ELF-1 (cell line): ENCODE data around the gene SHISAL2A.

Experiments
- DNase-seq: peaks from one replicate; pipeline ENCODE4 v3.0.0-alpha.2; 2016; ENCODE audit warnings: low read depth, low spot score

SHISAL2A gene

GRCh38 chr1:52659851-52660596, 27.1 kb downstream of the SHISAL2A start:
- peak; percentile 81 for DNase-seq

DNA sequence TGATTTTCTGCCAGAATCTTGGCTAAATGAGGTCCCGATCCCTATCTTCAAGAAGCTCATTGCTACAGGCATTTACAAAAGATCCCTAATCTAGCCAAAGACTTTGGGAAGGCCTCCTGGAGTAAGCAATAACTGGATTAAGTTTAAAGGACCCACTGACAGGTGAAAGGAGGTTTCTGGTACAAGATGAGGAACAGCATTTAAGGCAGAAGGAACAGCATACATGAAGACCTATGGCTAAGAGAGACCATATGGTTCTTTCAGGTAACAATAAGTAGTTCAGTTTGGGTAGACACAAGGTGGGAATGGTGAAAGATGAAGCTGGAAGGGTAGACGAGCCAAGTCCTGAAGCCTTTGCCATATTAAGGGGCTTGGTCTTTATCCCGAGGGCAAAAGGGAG, 27.8 kb downstream of the SHISAL2A start:
- DNase-seq, result no peak

DNA sequence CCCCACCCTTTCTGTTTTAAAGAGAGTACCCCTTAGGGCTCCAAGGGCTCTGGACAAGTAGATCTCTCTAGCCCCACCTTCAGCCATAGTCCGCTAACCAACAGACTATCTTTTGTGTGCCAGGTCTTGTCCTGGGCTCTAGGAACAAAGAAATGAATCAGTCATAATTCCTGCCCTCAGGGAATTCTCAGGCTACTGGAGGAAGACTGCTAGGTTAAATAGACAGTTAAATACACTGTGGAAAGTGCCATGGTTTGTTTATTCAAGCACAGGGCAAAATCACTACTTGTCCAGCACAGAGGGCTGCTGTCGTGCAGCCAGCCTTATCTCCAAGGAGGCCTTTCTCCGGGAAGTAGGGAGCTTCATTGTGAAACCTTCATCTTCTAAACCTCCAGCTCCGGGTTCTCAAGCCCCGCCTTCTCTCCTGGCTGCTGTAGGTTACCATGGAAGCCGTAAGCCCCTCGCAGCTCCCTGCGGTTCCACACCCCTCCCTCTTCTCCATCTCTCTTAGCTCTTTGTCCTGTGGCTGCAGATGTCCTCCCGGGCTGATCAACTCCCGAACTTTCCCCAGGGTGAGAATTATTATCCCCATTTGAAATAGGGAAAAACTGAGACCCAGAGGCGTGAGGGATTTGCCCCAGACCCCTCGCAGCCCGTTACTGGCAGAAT, 29.8 kb downstream of the SHISAL2A start:
- DNase-seq, result peak; percentile 91

GRCh38 chr1:52663716-52664115, 30.7 kb downstream of the SHISAL2A start:
- DNase-seq, result no peak

DNA sequence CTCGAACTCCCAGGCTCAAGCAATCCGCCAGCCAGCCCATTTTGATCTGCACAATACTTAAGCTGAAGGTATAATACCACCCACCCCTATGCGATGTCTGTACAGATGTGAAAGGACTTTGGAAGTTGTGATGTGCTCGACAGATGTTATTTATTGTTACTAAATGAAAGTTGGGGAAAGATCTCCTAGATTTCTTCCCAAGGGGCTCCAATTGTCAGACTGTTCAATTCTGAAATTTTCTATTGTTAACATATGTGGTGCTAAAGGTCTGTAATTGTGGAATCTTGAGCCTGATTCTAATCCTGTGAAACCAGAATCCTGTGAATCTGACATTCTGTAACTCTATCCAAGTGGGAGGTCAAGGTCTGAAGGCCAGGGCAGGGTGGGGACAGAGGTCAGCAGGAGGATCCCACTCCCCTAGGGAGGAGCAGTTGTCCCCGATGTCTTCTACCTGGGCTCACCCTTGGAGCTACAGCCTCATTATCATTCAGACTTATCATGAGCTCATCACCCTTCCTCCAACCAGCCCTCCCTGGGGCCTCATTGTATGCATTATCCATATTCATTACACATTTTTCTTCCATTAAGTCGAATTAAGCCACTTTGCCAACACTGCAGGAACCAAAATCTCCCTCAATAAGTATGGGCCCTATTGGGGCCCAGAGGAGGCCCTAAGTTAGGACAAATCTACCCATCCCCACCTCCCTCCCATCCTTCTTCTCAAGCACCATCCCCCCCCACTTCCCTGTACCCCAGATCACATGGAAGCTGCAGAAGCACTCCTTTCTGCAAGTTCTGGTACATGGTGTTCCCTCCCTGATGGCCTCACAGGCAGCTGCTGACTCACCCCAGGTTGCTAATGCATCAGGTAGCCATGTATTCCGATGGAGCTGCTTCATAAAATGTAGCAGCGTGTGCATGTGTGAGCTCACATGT, 32.3 kb downstream of the SHISAL2A start:
- DNase-seq, result no peak

GRCh38 chr1:52667290-52667689, 34.3 kb downstream of the SHISAL2A start:
- DNase-seq, result no peak

DNA sequence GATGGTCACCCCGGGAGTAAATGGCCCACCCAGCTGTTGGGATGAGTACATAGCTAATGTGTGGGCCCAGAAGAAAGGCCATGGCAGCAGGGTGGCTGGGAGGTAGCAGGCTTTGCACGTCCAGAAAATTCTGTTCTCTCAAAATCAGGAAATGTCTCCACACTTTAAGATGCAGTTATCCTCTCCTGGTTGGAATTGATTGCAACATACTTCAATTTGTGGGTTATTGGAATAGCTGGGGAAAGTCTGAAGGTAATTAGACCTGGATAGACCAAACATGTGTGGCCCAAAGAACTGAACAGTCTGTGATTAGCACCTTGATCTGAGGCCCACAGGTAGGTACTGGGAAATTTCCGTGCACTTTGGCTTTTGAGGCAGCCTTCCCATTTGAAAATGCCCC, 35.0 kb downstream of the SHISAL2A start:
- DNase-seq, result no peak

- no peak for DNase-seq
Measured at GRCh38 chr1:52668711-52669110, 35.7 kb downstream of the SHISAL2A start.

DNA sequence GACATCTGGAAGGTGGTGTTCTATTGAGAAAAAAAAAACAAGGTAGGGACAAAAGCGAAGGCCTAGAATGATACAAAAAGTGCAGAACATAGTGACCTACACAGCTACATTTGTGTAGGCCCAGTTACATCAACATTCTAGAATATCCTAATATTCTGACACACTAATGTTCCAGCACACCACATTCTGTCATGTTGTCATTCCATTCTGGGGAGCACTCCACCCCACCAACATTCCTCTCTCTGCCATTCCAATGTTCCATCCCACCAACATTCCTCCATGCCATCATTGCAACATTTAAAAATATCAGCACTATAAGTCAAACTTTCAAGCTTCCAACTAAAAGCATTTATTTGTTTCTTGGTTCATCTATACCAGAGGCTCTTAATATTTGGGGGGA, 36.7 kb downstream of the SHISAL2A start:
- DNase-seq, result no peak

DNA sequence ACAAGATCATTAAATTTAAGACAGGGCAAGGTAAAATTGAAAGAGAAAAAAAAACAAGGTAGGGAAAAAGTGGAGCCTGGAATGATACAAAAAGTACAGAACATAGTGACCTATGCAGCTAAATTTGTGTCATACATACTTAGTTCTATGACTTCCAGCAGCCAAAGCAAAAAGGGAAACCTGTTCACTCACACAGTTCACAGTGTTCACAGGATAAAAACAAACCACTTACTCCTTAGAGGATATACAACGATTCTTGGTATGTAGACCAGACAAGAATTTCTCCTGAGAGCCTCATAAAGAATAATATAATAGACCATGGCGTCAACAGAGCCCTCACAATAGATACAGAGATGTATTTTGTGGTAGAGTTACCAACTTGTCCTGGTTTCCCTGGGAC, 37.6 kb downstream of the SHISAL2A start:
- no peak for DNase-seq

DNA sequence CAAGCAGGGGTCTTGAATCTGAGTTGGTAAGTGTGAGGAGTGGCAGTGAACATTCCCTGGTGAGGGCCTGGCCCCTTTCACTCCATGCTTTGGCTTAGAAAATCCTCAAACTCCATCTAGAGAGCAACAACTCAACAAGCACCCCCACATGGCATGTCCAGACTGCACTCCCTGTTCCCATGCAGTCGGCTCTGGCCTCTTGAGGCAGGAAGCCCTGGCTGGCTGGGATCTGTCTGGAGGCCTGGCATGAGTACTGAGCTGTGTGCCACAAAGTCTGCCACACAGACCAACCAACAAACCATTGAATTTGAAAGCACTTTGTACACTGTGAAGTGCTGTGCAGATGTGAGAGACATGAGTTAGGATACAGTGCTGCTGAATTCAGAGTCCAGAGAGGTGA, 40.0 kb downstream of the SHISAL2A start:
- DNase-seq, result peak; percentile 24

DNA sequence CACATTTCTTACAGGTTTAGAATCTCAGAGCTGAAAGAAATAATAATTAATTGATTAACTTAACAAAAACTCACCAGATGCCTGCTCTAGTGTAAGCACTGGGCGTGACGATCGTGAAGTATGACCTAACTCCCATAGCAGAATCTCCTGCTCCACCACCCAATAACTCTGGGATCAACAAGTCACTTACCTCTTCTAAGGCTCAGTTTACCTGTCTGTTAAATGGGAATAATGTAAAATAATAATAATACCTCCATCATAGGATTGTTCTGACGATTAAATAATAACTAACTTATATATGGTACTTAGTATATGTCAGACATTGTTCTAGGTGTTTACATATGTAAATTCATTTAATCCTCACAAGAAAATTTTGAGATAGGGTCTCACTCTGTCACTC, 40.5 kb downstream of the SHISAL2A start:
- DNase-seq, result no peak

DNA sequence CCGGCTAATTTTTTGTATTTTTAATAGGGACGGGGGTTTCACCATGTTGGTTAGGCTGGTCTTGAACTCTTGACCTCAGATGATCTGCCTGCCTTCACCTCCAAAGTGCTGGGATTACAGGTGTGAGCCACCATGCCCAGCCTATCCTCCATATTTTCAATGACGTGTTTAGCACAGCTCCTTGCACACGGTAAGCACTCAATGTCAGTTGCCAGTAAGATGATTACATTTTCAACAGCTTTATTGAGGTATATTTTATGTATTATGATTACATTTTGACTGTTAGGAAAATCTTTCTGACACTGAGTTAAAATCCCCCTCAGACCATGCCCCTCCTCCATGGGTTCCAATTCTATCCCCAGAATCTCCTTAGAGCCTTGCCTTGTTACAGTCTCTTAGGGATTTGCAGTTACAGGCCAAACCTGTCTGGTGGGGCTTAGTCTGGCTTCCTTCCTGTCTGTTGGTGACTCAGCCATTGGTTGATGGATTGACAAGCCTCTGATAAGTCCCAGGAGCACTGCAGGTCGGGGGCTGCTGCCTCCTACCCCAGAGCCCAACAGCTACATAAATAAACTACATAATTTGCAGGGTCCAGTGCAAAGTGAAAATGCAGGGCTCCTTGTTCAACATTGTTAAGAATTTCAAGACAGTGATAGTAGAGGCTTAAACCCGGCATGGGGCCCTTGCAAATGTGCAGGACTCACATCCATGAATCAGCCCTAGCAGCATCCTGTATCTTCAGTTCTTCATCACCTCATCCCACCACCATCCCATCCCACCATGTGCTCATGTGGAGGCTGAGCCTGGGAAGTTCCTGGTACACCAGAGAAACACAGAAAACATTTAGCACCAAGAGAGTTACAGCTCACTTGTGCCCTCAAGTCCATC, 41.8 kb downstream of the SHISAL2A start:
- peak; percentile 93 for DNase-seq

DNA sequence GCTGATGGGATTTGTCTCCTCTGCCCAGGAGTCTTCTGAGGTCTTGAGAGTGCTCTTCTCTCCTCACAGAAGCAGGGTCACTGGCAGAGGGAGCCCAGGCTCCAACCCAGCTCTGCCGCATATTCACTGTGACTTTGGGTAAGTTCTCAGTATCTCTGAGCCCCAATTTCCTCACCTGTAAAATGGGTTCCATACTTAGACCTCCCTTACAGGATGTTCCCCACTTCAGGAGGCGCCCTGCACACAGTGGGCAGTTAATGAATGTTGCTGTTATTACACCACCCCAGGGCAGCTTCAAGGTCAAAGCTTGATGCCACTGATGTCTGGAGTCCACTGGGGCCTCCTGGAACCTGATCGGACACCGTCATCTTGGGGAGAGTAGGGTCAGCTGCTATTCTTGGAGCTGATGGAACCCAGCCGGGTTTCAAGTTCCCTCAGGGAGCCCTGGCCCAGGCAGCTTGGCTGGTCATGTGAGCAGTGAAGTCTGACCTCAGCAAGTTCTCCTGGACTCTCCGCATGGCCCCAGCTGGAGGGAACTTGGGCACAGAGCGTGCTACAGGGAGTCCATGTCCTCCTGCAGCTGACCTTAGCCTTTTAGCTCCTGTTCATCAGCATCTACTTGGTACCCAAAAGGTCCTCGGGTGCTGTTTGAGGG, 43.4 kb downstream of the SHISAL2A start:
- DNase-seq, result no peak

- DNase-seq, result no peak
Measured at GRCh38 chr1:52677076-52677806, 44.3 kb downstream of the SHISAL2A start.

GRCh38 chr1:52679048-52679447, 46.1 kb downstream of the SHISAL2A start:
- no peak for DNase-seq

DNA sequence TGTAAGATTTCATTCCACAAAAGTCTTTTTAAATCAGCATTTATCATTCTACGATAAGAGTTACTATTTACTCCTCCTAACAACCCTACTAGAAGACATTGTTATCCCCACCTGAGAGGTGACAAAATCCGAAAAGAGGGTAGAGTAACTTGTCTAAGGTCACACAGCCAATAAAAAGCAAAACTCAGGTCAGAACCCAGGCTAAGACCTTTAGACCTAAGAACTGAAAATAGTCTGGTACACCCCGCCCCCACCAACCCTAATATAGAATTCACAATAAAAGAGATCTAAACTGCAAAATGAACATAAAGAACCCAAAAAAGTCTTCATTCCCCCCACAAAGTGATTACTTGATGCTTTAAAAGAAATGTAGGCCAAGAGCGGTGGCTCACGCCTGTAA, 46.5 kb downstream of the SHISAL2A start:
- DNase-seq, result no peak

GRCh38 chr1:52680353-52680752, 47.4 kb downstream of the SHISAL2A start:
- DNase-seq, result no peak

- no peak for DNase-seq
Measured at GRCh38 chr1:52681136-52681535, 48.2 kb downstream of the SHISAL2A start.

DNA sequence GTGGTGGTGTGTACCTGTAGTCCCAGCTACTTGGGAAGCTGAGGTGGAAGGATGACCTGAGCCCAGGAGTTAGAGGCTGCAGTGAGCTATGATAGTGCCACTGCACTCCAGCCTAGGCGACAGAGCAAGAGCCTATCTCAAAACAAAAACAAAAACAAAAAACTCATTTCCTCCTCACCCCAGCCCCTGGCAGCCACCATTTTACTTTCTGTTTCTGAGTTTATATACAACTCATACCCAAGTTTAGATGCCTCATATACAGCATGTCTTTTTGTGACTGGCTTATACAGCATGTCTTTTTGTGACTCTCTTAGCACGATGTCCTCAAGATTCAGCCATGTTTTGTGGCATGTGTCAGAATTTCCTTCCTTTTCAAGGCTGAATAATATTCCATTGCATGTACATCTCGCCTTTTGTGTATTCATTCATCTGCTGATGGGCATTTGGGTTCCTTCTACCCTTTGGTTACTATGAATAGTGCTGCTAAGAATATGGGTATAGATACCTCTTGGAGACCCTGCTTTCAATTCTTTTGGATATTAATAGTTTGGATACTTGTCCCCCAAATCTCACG, 50.5 kb downstream of the SHISAL2A start:
- no peak for DNase-seq
